HCT116 (cell line): ENCODE results near the gene MUC6. TPM values are rescaled to one million over a fixed set of nuclear protein-coding genes. Genes with fewer than 3 reads are reported as not detected.

Experiments used
- ATAC-seq: fragments of 200-7000 bp; cut with Tn5 transposase; 2 replicates; pipeline ENCODE4 v1.9.1; 2020; ENCODE audit warnings: mild to moderate bottlenecking, moderate library complexity
- BruUV-seq: library from RNA; stranded (reverse); fragments of 400-500 nt; replicated peaks from 2 replicates; lab custom pipeline; 2021; lab: Mats Ljungman, UMichigan
- CTCF ChIA-PET: fragments of 300-600 bp; sonication (Branson Sonifier 250); formaldehyde crosslinking; loops from one replicate; lab custom pipeline; 2021; ENCODE audit warnings: antibody characterized with exemption; lab: Charles Lee
- POLR2A ChIA-PET: fragments of 300-600, 350-600 bp; sonication (Branson Sonifier 250); formaldehyde crosslinking; loops from one replicate; lab custom pipeline; 2021; ENCODE audit warnings: antibody characterized with exemption; lab: Charles Lee
- RAD21 ChIA-PET, 2 experiments: fragments of 300-600 bp; sonication (Branson Sonifier 250); formaldehyde crosslinking; loops; one replicate each; lab custom pipeline; 2023; ENCODE audit warnings: low total read pairs in 2 of 2; ENCODE audit not compliant: uncharacterized antibody in 2 of 2, unreplicated experiment in 2 of 2, low non-redundant PET in 1 of 2; lab: Charles Lee
- DNase-seq: peaks from one replicate; pipeline ENCODE4 v3.0.0-alpha.2; 2010; ENCODE audit warnings: low read depth, low spot score
- H2AFZ ChIP-seq: fragments of 200-600 bp; shearing (Covaris generic), sonication (generic); 2 replicates; pipeline ENCODE4 v1.6.1; 2017; ENCODE audit warnings: low read depth, mixed run types, mixed read lengths, antibody characterized with exemption, low read length; ENCODE audit not compliant: poor library complexity, severe bottlenecking
- H3K27ac ChIP-seq: 2 replicates; pipeline ENCODE4 v1.5.1; 2012; ENCODE audit warnings: low read depth, low read length
- H3K27me3 ChIP-seq: fragments of 200-600 bp; sonication (generic); 2 replicates; pipeline ENCODE4 v1.6.1; 2016; ENCODE audit warnings: mixed run types, low read length, mixed read lengths; ENCODE audit not compliant: insufficient read depth
- H3K36me3 ChIP-seq, 2 experiments: fragments of 200-500 bp in 1 of 2; fragments of 200-600 bp in 1 of 2; sonication (Bioruptor generic) in 1 of 2; sonication (generic) in 1 of 2; 2 replicates each; pipeline versions ENCODE4 v1.5.1 to v1.6.1; 2014 to 2016; ENCODE audit warnings: low read length in 2 of 2, inconsistent platforms in 1 of 2, mixed read lengths in 1 of 2, mixed run types in 1 of 2; ENCODE audit not compliant: insufficient read depth in 2 of 2, control insufficient read depth in 1 of 2
- H3K4me1 ChIP-seq, 2 experiments: fragments of 200-600 bp in 1 of 2; sonication (generic) in 1 of 2; 2 replicates each; pipeline versions ENCODE4 v1.5.1 to v1.6.1; 2012 to 2017; ENCODE audit warnings: low read length in 2 of 2, inconsistent platforms in 1 of 2, mild to moderate bottlenecking in 1 of 2, mixed read lengths in 1 of 2, mixed run types in 1 of 2, moderate library complexity in 1 of 2; ENCODE audit not compliant: insufficient read depth in 2 of 2, control insufficient read depth in 1 of 2
- H3K4me2 ChIP-seq: fragments of 200-600 bp; sonication (generic); 2 replicates; pipeline ENCODE4 v1.6.1; 2017; ENCODE audit warnings: mixed run types, low read length, mixed read lengths
- H3K4me3 ChIP-seq, 2 experiments: fragments of 200-600 bp in 1 of 2; sonication (generic) in 1 of 2; replicated peaks in 1 of 2; 2 replicates each; pipeline ENCODE4 v1.5.1; 2011 to 2016; ENCODE audit warnings: low read length in 2 of 2, control low read depth in 1 of 2, low read depth in 1 of 2, mild to moderate bottlenecking in 1 of 2, mixed read lengths in 1 of 2, mixed run types in 1 of 2
- H3K79me2 ChIP-seq: fragments of 200-600 bp; sonication (generic); 2 replicates; pipeline ENCODE4 v1.6.1; 2017; ENCODE audit warnings: mild to moderate bottlenecking, mixed run types, low read length, moderate library complexity, mixed read lengths; ENCODE audit not compliant: insufficient read depth
- H3K9ac ChIP-seq: fragments of 200-600 bp; sonication (generic); 2 replicates; pipeline ENCODE4 v1.6.1; 2016; ENCODE audit warnings: low read length, mixed read lengths
- H3K9me2 ChIP-seq: fragments of 200-600 bp; sonication (generic), shearing (Covaris generic); 2 replicates; pipeline ENCODE4 v1.6.1; 2017; ENCODE audit warnings: mixed run types, mild to moderate bottlenecking, moderate library complexity; ENCODE audit not compliant: insufficient read depth
- H3K9me3 ChIP-seq, 2 experiments: fragments of 200-500 bp in 1 of 2; fragments of 200-600 bp in 1 of 2; sonication (Bioruptor generic) in 1 of 2; sonication (generic) in 1 of 2; 2 replicates each; pipeline ENCODE4 v1.6.1; 2014 to 2017; ENCODE audit warnings: low read length in 2 of 2, mixed read lengths in 2 of 2, inconsistent platforms in 1 of 2, low read depth in 1 of 2, mild to moderate bottlenecking in 1 of 2, mixed run types in 1 of 2, moderate library complexity in 1 of 2; ENCODE audit not compliant: control insufficient read depth in 1 of 2, insufficient read depth in 1 of 2
- H4K20me1 ChIP-seq: fragments of 200-600 bp; sonication (generic), shearing (Covaris generic); 2 replicates; pipeline ENCODE4 v1.6.1; 2017; ENCODE audit warnings: mixed run types, mild to moderate bottlenecking, moderate library complexity; ENCODE audit not compliant: insufficient read depth
- CBX3 ChIP-seq: IDR thresholded peaks from 2 replicates; pipeline ENCODE4 v1.6.1; 2012; ENCODE audit warnings: low read depth
- CEBPB ChIP-seq: IDR thresholded peaks from 2 replicates; pipeline ENCODE4 v1.6.1; 2012; ENCODE audit warnings: low read depth
- EGR1 ChIP-seq: IDR thresholded peaks from 2 replicates; pipeline ENCODE4 v1.6.1; 2012; ENCODE audit warnings: low read depth
- ELF1 ChIP-seq: IDR thresholded peaks from 2 replicates; pipeline ENCODE4 v1.6.1; 2012; ENCODE audit warnings: low read depth, borderline replicate concordance
- EZH2 ChIP-seq: fragments of 200-600 bp; sonication (generic); IDR thresholded peaks from 2 replicates; pipeline ENCODE4 v1.6.1; 2017; ENCODE audit warnings: antibody characterized with exemption, mixed run types
- EZH2phosphoT487 ChIP-seq: fragments of 200-600 bp; IDR thresholded peaks from 2 replicates; pipeline ENCODE4 v1.6.1; 2018; ENCODE audit warnings: antibody characterized with exemption, borderline replicate concordance
- FOSL1 ChIP-seq: IDR thresholded peaks from 2 replicates; pipeline ENCODE4 v1.6.1; 2012; ENCODE audit warnings: low read depth
- JUND ChIP-seq: IDR thresholded peaks from 2 replicates; pipeline ENCODE4 v1.6.1; 2012
- RAD21 ChIP-seq: IDR thresholded peaks from 2 replicates; pipeline ENCODE4 v1.6.1; 2012; ENCODE audit warnings: low read depth, mild to moderate bottlenecking
- SIN3A ChIP-seq: IDR thresholded peaks from 2 replicates; pipeline ENCODE4 v1.6.1; 2012; ENCODE audit warnings: low read depth
- SP1 ChIP-seq: IDR thresholded peaks from 2 replicates; pipeline ENCODE4 v1.6.1; 2012; ENCODE audit warnings: low read depth
- SRF ChIP-seq: IDR thresholded peaks from 2 replicates; pipeline ENCODE4 v1.6.1; 2012; ENCODE audit warnings: low read depth
- ZFX ChIP-seq: fragments of 450-650 bp; IDR thresholded peaks from 2 replicates; pipeline ENCODE4 v1.6.1; 2017
- intact Hi-C: fragments of 100-400 bp; cut with micrococcal nuclease; formaldehyde crosslinking; loops from 2 replicates; pipeline ENCODE4 v1.10.0; 2022
- total RNA-seq: library from RNA; stranded (reverse); gene quantifications from one replicate; pipeline ENCODE4 v1.2.1, GENCODE V29; 2021; ENCODE audit not compliant: unreplicated experiment
- TF ChIP-seq, protein P1 (sequence below), 3 experiments: fragments of 200-600 bp in 1 of 3; sonication (generic) in 1 of 3; IDR thresholded peaks in 2 of 3; conservative IDR thresholded peaks in 1 of 3; 2 replicates each; pipeline ENCODE4 v1.5.1; 2012 to 2017; ENCODE audit warnings: low read depth in 2 of 3, low read length in 2 of 3, antibody characterized with exemption in 1 of 3, borderline replicate concordance in 1 of 3, control low read depth in 1 of 3, mild to moderate bottlenecking in 1 of 3, mixed read lengths in 1 of 3, mixed run types in 1 of 3, moderate library complexity in 1 of 3; ENCODE audit not compliant: insufficient read depth in 1 of 3
- TF ChIP-seq, protein P2 (sequence below): IDR thresholded peaks from 2 replicates; pipeline ENCODE4 v1.6.1; 2012
- TF ChIP-seq, protein P3 (sequence below): IDR thresholded peaks from 2 replicates; pipeline ENCODE4 v1.6.1; 2012
- TF ChIP-seq, protein P4 (sequence below): IDR thresholded peaks from 2 replicates; pipeline ENCODE4 v1.6.1; 2011; ENCODE audit warnings: mild to moderate bottlenecking, low read length, moderate library complexity; ENCODE audit not compliant: insufficient replicate concordance; ENCODE audit errors: extremely low read depth

The MUC6 gene
- total RNA-seq, 1 experiment from 2014 or later, result 0.02 TPM

DNA sequence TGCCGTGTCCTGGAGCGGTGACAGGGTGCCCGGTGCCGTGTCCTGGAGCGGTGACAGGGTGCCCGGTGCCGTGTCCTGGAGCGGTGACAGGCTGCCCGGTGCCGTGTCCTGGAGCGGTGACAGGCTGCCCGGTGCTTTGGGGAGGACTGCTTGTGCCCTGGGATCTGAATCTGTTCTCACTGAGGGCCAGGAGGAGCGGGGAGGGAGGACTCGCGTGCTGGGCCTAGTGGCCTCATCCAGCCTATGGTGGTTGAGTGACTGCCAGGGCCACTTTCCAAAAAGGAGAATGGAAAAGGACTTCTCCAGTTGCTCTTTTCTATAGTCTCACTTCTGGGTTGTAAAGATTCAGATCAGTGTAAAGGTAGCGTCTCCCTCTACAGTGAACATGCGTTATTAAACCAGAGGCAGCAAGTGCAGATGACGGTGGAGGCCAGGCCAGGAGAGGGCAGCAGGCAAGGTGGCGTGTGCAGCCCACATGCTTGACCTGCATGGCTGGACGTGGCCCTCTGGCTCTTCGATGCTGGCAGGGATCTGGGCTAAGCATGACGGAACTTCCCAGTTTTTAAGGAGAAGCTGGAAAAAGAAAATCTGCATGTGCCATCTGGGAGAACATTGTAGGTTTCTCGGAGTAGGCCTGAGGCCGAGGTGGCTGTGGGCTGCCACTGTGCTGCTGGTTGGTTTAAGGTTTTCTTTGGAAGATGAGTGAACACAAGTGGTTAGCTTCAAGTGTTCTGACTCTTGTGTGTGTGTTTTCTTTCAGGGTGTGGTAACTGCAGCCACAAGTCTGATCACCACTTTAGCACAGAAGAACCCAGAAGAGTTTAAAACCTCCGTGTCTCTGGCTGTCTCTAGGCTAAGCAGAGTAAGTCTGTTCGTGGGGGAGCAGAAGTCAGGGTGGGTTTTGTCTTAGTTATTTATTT, 55.8 kb downstream of the MUC6 start:
- intact Hi-C loops, result no loop called here
- Histone ChIP-seq H3K36me3 (peaks cover 31 to 36% of the 10 kb centered on the region in 2 experiments; a peak in 3 of 4 replicates), H3K9me2 (no peaks in the 10 kb centered on the region), H3K79me2 (0 out of 2 replicates have a peak, but pooled peaks cover 3% of the 10 kb centered on the region), H3K4me3 (no peak overlapping the region), H3K4me2 (no peak overlapping the region), H3K9ac (no peak overlapping the region), H3K4me1 (no peaks in the 10 kb centered on the region), H3K27ac (no peak overlapping the region), H2AFZ (no peak overlapping the region), H3K27me3 (no peaks in the 10 kb centered on the region), H3K9me3 (no peaks in the 10 kb centered on the region), H4K20me1 (no peaks in the 10 kb centered on the region)
- no TSS peak for BruUV-seq
- CTCF ChIA-PET, result no interaction called here
- RAD21 ChIA-PET, result no interaction called here
- no peak for ATAC-seq
- POLR2A ChIA-PET, result no interaction called here
- no peak for DNase-seq
- no peak for TF ChIP-seq CBX3
- TF ChIP-seq FOSL1, result no peak
- TF ChIP-seq SIN3A, result no peak
- TF ChIP-seq CEBPB, result no peak
- TF ChIP-seq RAD21, result no peak
- TF ChIP-seq, protein P1, sequence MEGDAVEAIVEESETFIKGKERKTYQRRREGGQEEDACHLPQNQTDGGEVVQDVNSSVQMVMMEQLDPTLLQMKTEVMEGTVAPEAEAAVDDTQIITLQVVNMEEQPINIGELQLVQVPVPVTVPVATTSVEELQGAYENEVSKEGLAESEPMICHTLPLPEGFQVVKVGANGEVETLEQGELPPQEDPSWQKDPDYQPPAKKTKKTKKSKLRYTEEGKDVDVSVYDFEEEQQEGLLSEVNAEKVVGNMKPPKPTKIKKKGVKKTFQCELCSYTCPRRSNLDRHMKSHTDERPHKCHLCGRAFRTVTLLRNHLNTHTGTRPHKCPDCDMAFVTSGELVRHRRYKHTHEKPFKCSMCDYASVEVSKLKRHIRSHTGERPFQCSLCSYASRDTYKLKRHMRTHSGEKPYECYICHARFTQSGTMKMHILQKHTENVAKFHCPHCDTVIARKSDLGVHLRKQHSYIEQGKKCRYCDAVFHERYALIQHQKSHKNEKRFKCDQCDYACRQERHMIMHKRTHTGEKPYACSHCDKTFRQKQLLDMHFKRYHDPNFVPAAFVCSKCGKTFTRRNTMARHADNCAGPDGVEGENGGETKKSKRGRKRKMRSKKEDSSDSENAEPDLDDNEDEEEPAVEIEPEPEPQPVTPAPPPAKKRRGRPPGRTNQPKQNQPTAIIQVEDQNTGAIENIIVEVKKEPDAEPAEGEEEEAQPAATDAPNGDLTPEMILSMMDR (IDR thresholded peaks at IDR 0.05 in 2 of 3, conservative IDR thresholded peaks at IDR 0.05 in 1 of 3; ENCODE audit: borderline replicate concordance in 1 of 3, insufficient read depth in 1 of 3, low read depth in 2 of 3, low read length in 2 of 3), result no peak
- no peak for TF ChIP-seq SRF
- TF ChIP-seq ELF1, result no peak
- TF ChIP-seq, protein P2, sequence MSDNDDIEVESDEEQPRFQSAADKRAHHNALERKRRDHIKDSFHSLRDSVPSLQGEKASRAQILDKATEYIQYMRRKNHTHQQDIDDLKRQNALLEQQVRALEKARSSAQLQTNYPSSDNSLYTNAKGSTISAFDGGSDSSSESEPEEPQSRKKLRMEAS, result no peak
- TF ChIP-seq, protein P3, sequence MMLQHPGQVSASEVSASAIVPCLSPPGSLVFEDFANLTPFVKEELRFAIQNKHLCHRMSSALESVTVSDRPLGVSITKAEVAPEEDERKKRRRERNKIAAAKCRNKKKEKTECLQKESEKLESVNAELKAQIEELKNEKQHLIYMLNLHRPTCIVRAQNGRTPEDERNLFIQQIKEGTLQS, result no peak
- no peak for TF ChIP-seq EZH2
- no peak for TF ChIP-seq JUND
- TF ChIP-seq EGR1, result no peak
- no peak for TF ChIP-seq EZH2phosphoT487
- no peak for TF ChIP-seq ZFX
- TF ChIP-seq, protein P4, sequence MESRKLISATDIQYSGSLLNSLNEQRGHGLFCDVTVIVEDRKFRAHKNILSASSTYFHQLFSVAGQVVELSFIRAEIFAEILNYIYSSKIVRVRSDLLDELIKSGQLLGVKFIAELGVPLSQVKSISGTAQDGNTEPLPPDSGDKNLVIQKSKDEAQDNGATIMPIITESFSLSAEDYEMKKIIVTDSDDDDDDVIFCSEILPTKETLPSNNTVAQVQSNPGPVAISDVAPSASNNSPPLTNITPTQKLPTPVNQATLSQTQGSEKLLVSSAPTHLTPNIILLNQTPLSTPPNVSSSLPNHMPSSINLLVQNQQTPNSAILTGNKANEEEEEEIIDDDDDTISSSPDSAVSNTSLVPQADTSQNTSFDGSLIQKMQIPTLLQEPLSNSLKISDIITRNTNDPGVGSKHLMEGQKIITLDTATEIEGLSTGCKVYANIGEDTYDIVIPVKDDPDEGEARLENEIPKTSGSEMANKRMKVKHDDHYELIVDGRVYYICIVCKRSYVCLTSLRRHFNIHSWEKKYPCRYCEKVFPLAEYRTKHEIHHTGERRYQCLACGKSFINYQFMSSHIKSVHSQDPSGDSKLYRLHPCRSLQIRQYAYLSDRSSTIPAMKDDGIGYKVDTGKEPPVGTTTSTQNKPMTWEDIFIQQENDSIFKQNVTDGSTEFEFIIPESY, result no peak
- TF ChIP-seq SP1, result no peak
